Neural cell (in vitro differentiated cells): Measurements from ENCODE around the gene RPL10A. TPM values are rescaled to one million over a fixed set of nuclear protein-coding genes. Genes with fewer than 3 reads are reported as not detected.

Experiments used
- H2AFZ ChIP-seq: fragments of 200-600, 300-800 bp; sonication (generic), shearing (Covaris generic); 2 replicates; pipeline ENCODE4 v1.6.0; 2014; ENCODE audit warnings: low read depth, mild to moderate bottlenecking, antibody characterized with exemption, low read length, moderate library complexity
- H3F3A ChIP-seq: fragments of 200-600 bp; shearing (Covaris generic); 2 replicates; pipeline ENCODE4 v1.6.1; 2016; ENCODE audit warnings: mild to moderate bottlenecking, moderate library complexity, mixed read lengths, antibody characterized with exemption, low read length; ENCODE audit not compliant: insufficient read depth, poor library complexity, severe bottlenecking
- H3K27ac ChIP-seq: fragments of 200-600, 300-800 bp; sonication (generic), shearing (Covaris generic); 2 replicates; pipeline ENCODE4 v1.5.1; 2014; ENCODE audit warnings: mild to moderate bottlenecking, low read length, moderate library complexity
- H3K27me3 ChIP-seq: fragments of 300-800, 200-600 bp; sonication (generic), shearing (Covaris generic); 2 replicates; pipeline ENCODE4 v1.6.0; 2014; ENCODE audit warnings: mild to moderate bottlenecking, low read depth, low read length, moderate library complexity; ENCODE audit not compliant: insufficient read depth
- H3K36me3 ChIP-seq: fragments of 300-800, 200-600 bp; sonication (generic), shearing (Covaris generic); 2 replicates; pipeline ENCODE4 v1.5.1; 2014; ENCODE audit warnings: mild to moderate bottlenecking, antibody characterized with exemption, low read length, moderate library complexity; ENCODE audit not compliant: insufficient read depth
- H3K4me2 ChIP-seq: fragments of 300-800, 200-600 bp; sonication (generic), shearing (Covaris generic); 2 replicates; pipeline ENCODE4 v1.6.0; 2014; ENCODE audit warnings: mild to moderate bottlenecking, low read length
- H3K4me3 ChIP-seq: fragments of 300-800, 200-600 bp; sonication (generic), shearing (Covaris generic); 2 replicates; pipeline ENCODE4 v1.5.1; 2014; ENCODE audit warnings: mild to moderate bottlenecking, low read length, moderate library complexity
- H3K79me2 ChIP-seq: fragments of 200-600 bp; shearing (Covaris generic); replicated peaks from 2 replicates; pipeline ENCODE4 v1.6.0; 2014; ENCODE audit warnings: mild to moderate bottlenecking, low read length, moderate library complexity; ENCODE audit not compliant: insufficient read depth
- H3K9ac ChIP-seq: fragments of 300-800, 200-600 bp; sonication (generic), shearing (Covaris generic); 2 replicates; pipeline ENCODE4 v1.6.1; 2016; ENCODE audit warnings: mild to moderate bottlenecking, low read length, mixed read lengths
- H3K9me2 ChIP-seq: fragments of 200-600 bp; shearing (Covaris generic); 2 replicates; pipeline ENCODE4 v1.6.1; 2016; ENCODE audit warnings: mild to moderate bottlenecking, low read length, mixed read lengths; ENCODE audit not compliant: insufficient read depth
- H3K9me3 ChIP-seq: fragments of 200-600, 300-800 bp; sonication (generic), shearing (Covaris generic); 2 replicates; pipeline ENCODE4 v1.6.1; 2016; ENCODE audit warnings: mild to moderate bottlenecking, mixed run types, low read length, moderate library complexity, mixed read lengths
- H4K20me1 ChIP-seq: fragments of 200-600 bp; shearing (Covaris generic); 2 replicates; pipeline ENCODE4 v1.6.1; 2016; ENCODE audit warnings: mild to moderate bottlenecking, mixed run types; ENCODE audit not compliant: insufficient read depth
- EP300 ChIP-seq: fragments of 450-650 bp; conservative IDR thresholded peaks from 2 replicates; pipeline ENCODE4 v1.6.1; 2014; ENCODE audit warnings: antibody characterized with exemption, mild to moderate bottlenecking, moderate library complexity; ENCODE audit not compliant: poor library complexity, severe bottlenecking
- EZH2 ChIP-seq: fragments of 200-600, 300-800 bp; shearing (Covaris generic), sonication (generic); IDR thresholded peaks from 2 replicates; pipeline ENCODE4 v1.6.1; 2014; ENCODE audit warnings: antibody characterized with exemption, low read length, borderline replicate concordance, mild to moderate bottlenecking; ENCODE audit not compliant: insufficient read depth, poor library complexity, severe bottlenecking
- MXI1 ChIP-seq: fragments of 450-650 bp; conservative IDR thresholded peaks from 2 replicates; pipeline ENCODE4 v1.6.1; 2014; ENCODE audit warnings: antibody characterized with exemption, mild to moderate bottlenecking; ENCODE audit not compliant: poor library complexity, severe bottlenecking
- POLR2AphosphoS5 ChIP-seq: IDR thresholded peaks from 2 replicates; pipeline ENCODE4 v1.6.1; 2012
- RAD21 ChIP-seq: fragments of 450-650 bp; conservative IDR thresholded peaks from 2 replicates; pipeline ENCODE4 v1.6.1; 2014; ENCODE audit warnings: antibody characterized with exemption, mild to moderate bottlenecking, moderate library complexity
- SMC3 ChIP-seq: fragments of 450-650 bp; conservative IDR thresholded peaks from 2 replicates; pipeline ENCODE4 v1.6.1; 2014; ENCODE audit warnings: antibody characterized with exemption, mild to moderate bottlenecking, moderate library complexity; ENCODE audit not compliant: poor library complexity
- TAF1 ChIP-seq: IDR thresholded peaks from 2 replicates; pipeline ENCODE4 v1.6.1; 2012; ENCODE audit warnings: low read depth
- polyA plus RNA-seq: library from polyadenylated mRNA; depleted of rRNA; stranded (reverse); fragments of >200 nt; gene quantifications from 2 replicates; pipeline ENCODE4 v1.2.3, GENCODE V29; 2014
- TF ChIP-seq, protein P1 (sequence below): fragments of 450-650 bp; IDR thresholded peaks from 2 replicates; pipeline ENCODE4 v1.5.1; 2014; ENCODE audit warnings: antibody characterized with exemption, mild to moderate bottlenecking, moderate library complexity; ENCODE audit not compliant: poor library complexity, severe bottlenecking
- TF ChIP-seq, protein P2 (sequence below): IDR thresholded peaks from 2 replicates; pipeline ENCODE4 v1.6.1; 2012; ENCODE audit warnings: borderline replicate concordance

RPL10A gene
- polyA plus RNA-seq, 1 donor from 2014 or later, result 1,049 TPM

DNA sequence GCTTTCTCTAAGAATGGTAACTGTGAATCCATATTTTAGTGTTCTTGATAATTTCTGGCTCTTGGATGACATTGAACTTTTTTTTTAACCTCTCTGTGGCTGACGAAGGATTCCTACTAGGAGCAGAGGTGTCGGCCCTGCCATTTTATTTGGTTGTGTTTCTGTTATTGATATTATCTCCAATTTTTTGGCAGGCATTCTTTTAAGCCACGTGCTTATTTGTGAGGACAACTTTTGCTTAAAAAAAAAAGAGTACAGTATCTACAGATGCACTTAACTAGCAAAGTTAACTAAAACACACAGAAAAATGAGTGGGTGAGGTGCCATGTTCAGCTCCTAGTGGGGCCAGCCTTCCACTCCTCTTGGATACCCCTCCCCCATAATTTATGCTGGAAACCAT is 15.0 kb upstream of the RPL10A start (continued):
- TF ChIP-seq MXI1, result no peak

DNA sequence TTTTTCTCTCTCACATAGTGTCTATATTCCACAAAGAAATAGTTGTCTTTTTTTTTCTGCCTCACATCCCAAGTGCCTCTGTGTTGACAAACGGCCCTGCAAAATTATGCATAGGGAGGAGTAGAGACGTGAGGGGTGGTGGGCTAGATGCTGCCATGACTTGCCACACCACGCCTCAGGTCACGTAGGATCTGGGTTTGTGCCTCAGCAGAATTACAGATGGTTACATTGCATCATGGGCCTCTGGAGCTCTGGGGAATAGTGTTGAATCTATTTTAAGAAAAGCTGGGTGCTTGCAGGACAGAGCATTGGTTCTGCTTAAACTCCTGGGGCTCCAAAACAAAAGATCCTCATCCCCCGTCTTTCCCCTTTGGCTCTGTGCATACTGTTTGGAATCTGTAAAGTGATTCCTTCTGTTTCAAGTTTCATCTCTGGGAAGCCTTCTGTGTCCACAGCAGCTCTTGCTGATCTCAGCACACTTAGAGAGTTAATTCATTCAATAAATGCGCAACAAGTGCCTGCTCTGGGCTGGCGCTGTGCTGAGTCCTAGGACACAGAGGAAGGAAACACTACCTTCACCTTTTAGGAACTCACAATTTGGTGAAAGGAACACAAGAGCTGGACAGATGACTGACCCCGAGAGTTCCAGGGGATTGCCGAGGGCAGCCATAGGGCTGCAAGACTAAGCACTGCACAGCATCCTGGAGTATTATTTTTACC is 13.7 kb upstream of the RPL10A start:
- no peaks in the 10 kb centered on the region for H3K9me3 ChIP-seq

DNA sequence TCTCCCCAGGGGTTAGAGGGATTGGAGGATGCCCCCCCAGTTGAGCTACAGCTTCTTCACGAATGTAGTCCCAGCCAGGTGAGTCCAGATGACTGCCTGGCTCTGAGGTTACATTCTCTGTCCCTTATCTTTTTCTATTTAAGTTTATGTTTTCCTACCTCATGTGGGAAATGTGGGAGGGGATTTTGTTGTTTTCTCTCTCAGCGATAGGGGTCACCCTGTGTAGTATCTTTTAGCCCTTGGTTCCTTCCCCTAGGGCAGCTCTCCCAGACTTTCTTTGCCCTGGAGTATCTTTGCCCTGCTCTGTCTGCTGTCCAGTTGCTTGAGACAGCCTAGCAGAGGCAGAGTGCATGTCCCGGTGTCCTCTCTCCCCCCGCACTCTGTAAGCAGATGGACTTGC is 10.3 kb upstream of the RPL10A start:
- no peak overlapping the region for H3K4me2 ChIP-seq
- TF ChIP-seq POLR2AphosphoS5, result no peak
- TF ChIP-seq EZH2, result no peak
- TF ChIP-seq EP300, result no peak
- TF ChIP-seq SMC3, result no peak
- no peaks in the 10 kb centered on the region for H3K36me3 ChIP-seq
- H3K27me3 ChIP-seq, result no peaks in the 10 kb centered on the region
- H2AFZ ChIP-seq, result no peak overlapping the region
- no peaks in the 10 kb centered on the region for H3K9me2 ChIP-seq
- no peak overlapping the region for H3K9ac ChIP-seq
- no peak overlapping the region for H3K4me3 ChIP-seq
- H4K20me1 ChIP-seq, result no peaks in the 10 kb centered on the region
- H3K27ac ChIP-seq, result no peak overlapping the region
- no peaks in the 10 kb centered on the region for H3F3A ChIP-seq
- no peaks in the 10 kb centered on the region for H3K9me3 ChIP-seq
- H3K79me2 ChIP-seq, result no peaks in the 10 kb centered on the region

More for the DNA sequence above, 13.7 kb upstream of the RPL10A start:
- Histone ChIP-seq H3K36me3 (no peaks in the 10 kb centered on the region), H3F3A (no peaks in the 10 kb centered on the region), H3K4me3 (no peak overlapping the region), H3K9me2 (no peaks in the 10 kb centered on the region), H3K27me3 (no peaks in the 10 kb centered on the region), H4K20me1 (no peaks in the 10 kb centered on the region), H3K79me2 (no peaks in the 10 kb centered on the region), H3K9ac (no peak overlapping the region), H2AFZ (no peak overlapping the region), H3K4me2 (no peak overlapping the region), H3K27ac (no peak overlapping the region)
- TF ChIP-seq TAF1, result no peak
- no peak for TF ChIP-seq RAD21
- no peak for TF ChIP-seq POLR2AphosphoS5
- no peak for TF ChIP-seq EZH2
- TF ChIP-seq, protein P1, sequence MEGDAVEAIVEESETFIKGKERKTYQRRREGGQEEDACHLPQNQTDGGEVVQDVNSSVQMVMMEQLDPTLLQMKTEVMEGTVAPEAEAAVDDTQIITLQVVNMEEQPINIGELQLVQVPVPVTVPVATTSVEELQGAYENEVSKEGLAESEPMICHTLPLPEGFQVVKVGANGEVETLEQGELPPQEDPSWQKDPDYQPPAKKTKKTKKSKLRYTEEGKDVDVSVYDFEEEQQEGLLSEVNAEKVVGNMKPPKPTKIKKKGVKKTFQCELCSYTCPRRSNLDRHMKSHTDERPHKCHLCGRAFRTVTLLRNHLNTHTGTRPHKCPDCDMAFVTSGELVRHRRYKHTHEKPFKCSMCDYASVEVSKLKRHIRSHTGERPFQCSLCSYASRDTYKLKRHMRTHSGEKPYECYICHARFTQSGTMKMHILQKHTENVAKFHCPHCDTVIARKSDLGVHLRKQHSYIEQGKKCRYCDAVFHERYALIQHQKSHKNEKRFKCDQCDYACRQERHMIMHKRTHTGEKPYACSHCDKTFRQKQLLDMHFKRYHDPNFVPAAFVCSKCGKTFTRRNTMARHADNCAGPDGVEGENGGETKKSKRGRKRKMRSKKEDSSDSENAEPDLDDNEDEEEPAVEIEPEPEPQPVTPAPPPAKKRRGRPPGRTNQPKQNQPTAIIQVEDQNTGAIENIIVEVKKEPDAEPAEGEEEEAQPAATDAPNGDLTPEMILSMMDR, result no peak

DNA sequence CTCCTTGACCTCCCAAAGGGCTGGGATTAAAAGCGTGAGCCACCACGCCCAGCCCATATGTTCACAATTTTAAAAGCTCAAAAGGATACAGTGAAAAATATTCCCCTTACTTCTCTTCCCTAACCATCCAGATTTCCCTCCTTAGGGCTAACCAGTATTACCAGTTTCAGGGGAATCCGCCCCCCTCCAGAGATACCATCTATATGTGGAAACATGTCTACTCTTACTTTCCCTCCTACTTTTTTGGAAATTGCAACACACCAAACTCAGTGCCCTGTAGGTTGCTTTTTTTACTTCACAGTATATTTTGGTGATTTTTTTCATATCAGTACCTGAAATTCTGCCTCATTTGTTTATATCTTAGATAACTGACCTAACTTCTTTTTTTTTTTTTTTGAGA is 6.9 kb upstream of the RPL10A start:
- no peak overlapping the region for H2AFZ ChIP-seq
- H3K27ac ChIP-seq, result no peak overlapping the region
- no peaks in the 10 kb centered on the region for H3F3A ChIP-seq
- no peaks in the 10 kb centered on the region for H3K79me2 ChIP-seq
- H3K36me3 ChIP-seq, result no peaks in the 10 kb centered on the region
- no peak overlapping the region for H3K4me3 ChIP-seq
- H3K9me3 ChIP-seq, result no peaks in the 10 kb centered on the region
- H4K20me1 ChIP-seq, result no peaks in the 10 kb centered on the region
- no peaks in the 10 kb centered on the region for H3K27me3 ChIP-seq
- TF ChIP-seq EP300 (no peak), POLR2AphosphoS5 (no peak)
- TF ChIP-seq, protein P2, sequence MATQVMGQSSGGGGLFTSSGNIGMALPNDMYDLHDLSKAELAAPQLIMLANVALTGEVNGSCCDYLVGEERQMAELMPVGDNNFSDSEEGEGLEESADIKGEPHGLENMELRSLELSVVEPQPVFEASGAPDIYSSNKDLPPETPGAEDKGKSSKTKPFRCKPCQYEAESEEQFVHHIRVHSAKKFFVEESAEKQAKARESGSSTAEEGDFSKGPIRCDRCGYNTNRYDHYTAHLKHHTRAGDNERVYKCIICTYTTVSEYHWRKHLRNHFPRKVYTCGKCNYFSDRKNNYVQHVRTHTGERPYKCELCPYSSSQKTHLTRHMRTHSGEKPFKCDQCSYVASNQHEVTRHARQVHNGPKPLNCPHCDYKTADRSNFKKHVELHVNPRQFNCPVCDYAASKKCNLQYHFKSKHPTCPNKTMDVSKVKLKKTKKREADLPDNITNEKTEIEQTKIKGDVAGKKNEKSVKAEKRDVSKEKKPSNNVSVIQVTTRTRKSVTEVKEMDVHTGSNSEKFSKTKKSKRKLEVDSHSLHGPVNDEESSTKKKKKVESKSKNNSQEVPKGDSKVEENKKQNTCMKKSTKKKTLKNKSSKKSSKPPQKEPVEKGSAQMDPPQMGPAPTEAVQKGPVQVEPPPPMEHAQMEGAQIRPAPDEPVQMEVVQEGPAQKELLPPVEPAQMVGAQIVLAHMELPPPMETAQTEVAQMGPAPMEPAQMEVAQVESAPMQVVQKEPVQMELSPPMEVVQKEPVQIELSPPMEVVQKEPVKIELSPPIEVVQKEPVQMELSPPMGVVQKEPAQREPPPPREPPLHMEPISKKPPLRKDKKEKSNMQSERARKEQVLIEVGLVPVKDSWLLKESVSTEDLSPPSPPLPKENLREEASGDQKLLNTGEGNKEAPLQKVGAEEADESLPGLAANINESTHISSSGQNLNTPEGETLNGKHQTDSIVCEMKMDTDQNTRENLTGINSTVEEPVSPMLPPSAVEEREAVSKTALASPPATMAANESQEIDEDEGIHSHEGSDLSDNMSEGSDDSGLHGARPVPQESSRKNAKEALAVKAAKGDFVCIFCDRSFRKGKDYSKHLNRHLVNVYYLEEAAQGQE, result no peak
- H3K4me2 ChIP-seq, result no peak overlapping the region
- H3K9me2 ChIP-seq, result no peaks in the 10 kb centered on the region
- no peak overlapping the region for H3K9ac ChIP-seq
